Myometrial cell (primary cell): ENCODE results near the gene ARHGDIG. TPM values are rescaled to one million over a fixed set of nuclear protein-coding genes. Genes with fewer than 3 reads are reported as not detected.

Experiments used
- total RNA-seq: library from RNA; depleted of rRNA; stranded (reverse); fragments of >200 nt; gene quantifications from 2 replicates; pipeline ENCODE4 v1.2.3, GENCODE V29; 2015

ARHGDIG gene
- not detected in 2 replicates for total RNA-seq

GRCh38 chr16:280552-280951 lies at the start of gene ARHGDIG:
Gene ARHGDIG, plus strand, starts transcription at chr16:280591. Its CDS starts 90 bp downstream, at chr16:280681.

GRCh38 chr16:234468-235305 lies 45.7 kb upstream of the ARHGDIG start, which contains the start of gene FAM234A:
Gene FAM234A, plus strand, starts transcription at chr16:234821. Its CDS starts 19,593 bp downstream, at chr16:254414.

DNA sequence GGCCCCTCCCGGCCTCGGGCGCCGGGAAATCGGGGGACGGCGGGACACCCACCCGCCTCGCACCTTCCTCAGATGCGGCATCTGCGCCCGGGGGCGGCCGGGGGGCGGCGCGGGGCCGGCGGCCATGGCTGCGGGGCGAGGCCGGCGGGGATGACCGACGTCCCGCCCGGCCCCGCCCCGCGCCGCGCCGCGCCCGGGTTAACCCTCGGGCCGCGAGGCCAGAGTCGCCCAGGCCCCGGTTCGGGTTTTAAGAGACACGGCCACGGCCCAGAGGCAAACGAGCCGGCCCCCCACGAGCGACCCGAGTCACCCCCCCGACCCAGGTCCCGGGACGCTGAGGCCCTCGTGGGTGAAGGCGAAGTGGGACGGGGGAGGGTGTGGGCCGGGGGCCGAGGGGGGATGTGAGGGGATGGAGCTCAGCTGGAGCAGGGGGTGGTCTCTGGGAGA lies 4.6 kb upstream of the ARHGDIG start, which contains the start of gene RGS11:
RGS11 (minus strand) TSS at position 159 of the 447 bp plus-strand sequence; CDS start at position 126, 33 bp downstream.

DNA sequence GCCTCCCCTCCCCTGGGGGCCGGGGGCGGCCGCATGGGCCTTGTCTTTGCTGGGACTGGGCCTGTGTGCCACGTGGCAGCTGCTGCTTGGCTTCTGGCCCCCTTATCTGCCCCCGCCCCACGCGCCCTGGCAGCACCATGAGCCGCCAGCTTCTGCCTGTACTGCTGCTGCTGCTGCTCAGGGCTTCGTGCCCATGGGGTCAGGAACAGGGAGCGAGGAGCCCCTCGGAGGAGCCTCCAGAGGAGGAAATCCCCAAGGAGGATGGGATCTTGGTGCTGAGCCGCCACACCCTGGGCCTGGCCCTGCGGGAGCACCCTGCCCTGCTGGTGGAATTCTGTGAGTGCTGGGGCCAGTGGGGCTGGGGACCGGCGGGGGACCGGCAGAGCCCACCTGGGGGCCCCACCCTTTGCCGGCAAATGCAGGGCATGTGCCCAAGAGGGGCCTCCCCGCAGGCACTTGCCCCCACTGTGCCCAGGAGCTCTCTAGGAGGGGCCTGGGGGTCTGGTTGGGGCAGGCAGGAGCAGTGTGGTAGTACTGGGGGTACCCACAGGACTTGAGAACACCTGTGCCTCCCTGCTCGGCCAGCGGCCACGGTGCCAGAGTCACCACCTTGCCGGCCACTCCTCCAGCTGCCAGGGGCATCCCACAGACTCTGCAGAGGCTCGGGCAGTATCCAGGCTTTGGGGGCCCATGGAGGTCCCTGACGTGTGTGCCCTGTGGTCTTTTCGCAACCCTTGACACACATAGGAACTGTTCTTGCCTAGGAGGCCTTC lies 2.8 kb downstream of the ARHGDIG start, which contains the start of gene PDIA2:
PDIA2 (plus strand) TSS at position 132 of the 773 bp plus-strand sequence; CDS start at position 138, 6 bp downstream.

Other genes with a start within 250 kb of the ARHGDIG start
- gene POLR3K, start 227.0 kb upstream of the ARHGDIG start, total RNA-seq = 2.7 and 4.9 TPM in 2 replicates
- gene SNRNP25, start 226.8 kb upstream of the ARHGDIG start, total RNA-seq = 40.6 and 56.9 TPM in 2 replicates
- 66.5 and 70.3 TPM in 2 replicates for gene RHBDF1, start 208.0 kb upstream of the ARHGDIG start, total RNA-seq
- gene MPG, start 202.4 kb upstream of the ARHGDIG start, total RNA-seq = 322 and 423 TPM in 2 replicates
- 10.1 and 15.8 TPM in 2 replicates for gene NPRL3, start 141.9 kb upstream of the ARHGDIG start, total RNA-seq
- not detected in 2 replicates for gene HBZ, start 127.9 kb upstream of the ARHGDIG start, total RNA-seq
- not detected in 2 replicates for gene HBM, start 114.6 kb upstream of the ARHGDIG start, total RNA-seq
- gene HBA2, start 107.7 kb upstream of the ARHGDIG start, total RNA-seq = not detected in 2 replicates
- not detected in 2 replicates for gene HBA1, start 103.9 kb upstream of the ARHGDIG start, total RNA-seq
- gene HBQ1, start 100.1 kb upstream of the ARHGDIG start, total RNA-seq = not detected in 2 replicates
- gene LUC7L, start 51.1 kb upstream of the ARHGDIG start, total RNA-seq = 23.2 and 39.8 TPM in 2 replicates
- 85.0 and 122 TPM in 2 replicates for gene FAM234A, start 45.8 kb upstream of the ARHGDIG start, total RNA-seq
- gene RGS11, start 4.6 kb upstream of the ARHGDIG start, total RNA-seq = under 0.01 and 0.53 TPM in 2 replicates
- not detected in 2 replicates for gene PDIA2, start 2.6 kb downstream of the ARHGDIG start, total RNA-seq
- gene AXIN1, start 72.1 kb downstream of the ARHGDIG start, total RNA-seq = 13.8 and 14.9 TPM in 2 replicates
- gene MRPL28, start 89.9 kb downstream of the ARHGDIG start, total RNA-seq = 147 and 185 TPM in 2 replicates
- gene PGAP6, start 101.4 kb downstream of the ARHGDIG start, total RNA-seq = 59.1 and 65.0 TPM in 2 replicates
- 116 and 121 TPM in 2 replicates for gene NME4, start 116.6 kb downstream of the ARHGDIG start, total RNA-seq
- gene DECR2, start 121.3 kb downstream of the ARHGDIG start, total RNA-seq = 17.9 and 18.2 TPM in 2 replicates
- 21.3 and 36.0 TPM in 2 replicates for gene RAB11FIP3, start 145.1 kb downstream of the ARHGDIG start, total RNA-seq
- gene CAPN15, start 247.1 kb downstream of the ARHGDIG start, total RNA-seq = 34.9 and 35.8 TPM in 2 replicates